Astrocyte of the hippocampus (primary cell): Measurements from ENCODE around the gene TRABD2A.
"Not testable (repeated sequence)": the region's sequence is repeated elsewhere in the genome, so short reads cannot be mapped to it uniquely, and the experiment has no call there.

Source experiments
- DNase-seq: peaks from one replicate; pipeline ENCODE4 v3.0.0; 2011; ENCODE audit warnings: low read depth, low spot score

Gene TRABD2A

GRCh38 chr2:84881581-84882413 is 913 bp upstream of the TRABD2A start:
- DNase-seq = peak; percentile 91

GRCh38 chr2:84880395-84880644 is 564 bp downstream of the TRABD2A start:
- DNase-seq = no peak

GRCh38 chr2:84879584-84880394 is 1.1 kb downstream of the TRABD2A start:
- peak; percentile 23 for DNase-seq

- DNase-seq = no peak
These were observed 1.8 kb downstream of the TRABD2A start for GRCh38 chr2:84878896-84879583.

GRCh38 chr2:84878459-84878858 is 2.4 kb downstream of the TRABD2A start:
- no peak for DNase-seq

GRCh38 chr2:84876369-84876768 is 4.5 kb downstream of the TRABD2A start:
- no peak for DNase-seq

GRCh38 chr2:84875619-84876018 is 5.3 kb downstream of the TRABD2A start:
- not testable (repeated sequence) for DNase-seq

- no peak for DNase-seq
These were observed 5.7 kb downstream of the TRABD2A start for GRCh38 chr2:84875213-84875560.

GRCh38 chr2:84874381-84875212 is 6.3 kb downstream of the TRABD2A start:
- peak; percentile 73 for DNase-seq

GRCh38 chr2:84873350-84873749 is 7.5 kb downstream of the TRABD2A start:
- DNase-seq = no peak

GRCh38 chr2:84872691-84873090 is 8.2 kb downstream of the TRABD2A start:
- DNase-seq = not testable (repeated sequence)

GRCh38 chr2:84870306-84870705 is 10.6 kb downstream of the TRABD2A start:
- no peak for DNase-seq

- DNase-seq = not testable (repeated sequence)
These were observed 12.6 kb downstream of the TRABD2A start for GRCh38 chr2:84868327-84868726.

- DNase-seq = no peak
These were observed 14.8 kb downstream of the TRABD2A start for GRCh38 chr2:84866122-84866521.

- no peak for DNase-seq
These were observed 15.6 kb downstream of the TRABD2A start for GRCh38 chr2:84865181-84865783.

- DNase-seq = no peak
These were observed 18.9 kb downstream of the TRABD2A start for GRCh38 chr2:84862006-84862405.

GRCh38 chr2:84861539-84861938 is 19.3 kb downstream of the TRABD2A start:
- DNase-seq = no peak

- DNase-seq = no peak
These were observed 21.9 kb downstream of the TRABD2A start for GRCh38 chr2:84858937-84859336.

- DNase-seq = no peak
These were observed 22.8 kb downstream of the TRABD2A start for GRCh38 chr2:84858123-84858522.

GRCh38 chr2:84857566-84857965 is 23.3 kb downstream of the TRABD2A start:
- no peak for DNase-seq

GRCh38 chr2:84856787-84857186 is 24.1 kb downstream of the TRABD2A start:
- no peak for DNase-seq
